GM12874 (cell line): Measurements from ENCODE around the gene COX8A.

Experiments used
- CTCF ChIP-seq: IDR thresholded peaks from 2 replicates; pipeline ENCODE4 v1.5.1; 2011; ENCODE audit warnings: low read depth, mild to moderate bottlenecking, control low read depth, low read length, moderate library complexity; ENCODE audit not compliant: insufficient read depth

COX8A gene

GRCh38 chr11:63951779-63952536, 22.5 kb upstream of the COX8A start:
- TF ChIP-seq CTCF: no peak

GRCh38 chr11:63952570-63952969, 21.9 kb upstream of the COX8A start:
- no peak for TF ChIP-seq CTCF

- TF ChIP-seq CTCF: no peak
Observed at GRCh38 chr11:63958008-63958407, 16.4 kb upstream of the COX8A start.

GRCh38 chr11:63961608-63962412, 12.6 kb upstream of the COX8A start:
- TF ChIP-seq CTCF: no peak

- TF ChIP-seq CTCF: no peak
Observed at GRCh38 chr11:63966444-63966843, 8.0 kb upstream of the COX8A start.

GRCh38 chr11:63969461-63969860, 5.0 kb upstream of the COX8A start:
- no peak for TF ChIP-seq CTCF

GRCh38 chr11:63970902-63971301, 3.5 kb upstream of the COX8A start:
- TF ChIP-seq CTCF: no peak
